DND-41 (cell line): ENCODE measurements around the gene REPS1.

Experiments
- CTCF ChIP-seq: IDR thresholded peaks from 2 replicates; pipeline ENCODE4 v1.5.1; 2012; ENCODE audit warnings: borderline replicate concordance, low read length, moderate library complexity, mild to moderate bottlenecking; ENCODE audit not compliant: poor library complexity, severe bottlenecking; ENCODE audit errors: extremely low read depth
- EZH2 ChIP-seq: IDR thresholded peaks from 3 replicates; pipeline ENCODE4 v1.6.1; 2012; ENCODE audit warnings: borderline replicate concordance, low read depth, mild to moderate bottlenecking, moderate library complexity, low read length, inconsistent platforms; ENCODE audit not compliant: severe bottlenecking

GRCh38 chr6:139003751-139004150, 15.7 kb upstream of the REPS1 start:
- no peak for TF ChIP-seq CTCF
- TF ChIP-seq EZH2: no peak
